CD8-positive, alpha-beta memory T cell (primary cell): ENCODE measurements around the gene BICC1. TPM values are rescaled to one million over a fixed set of nuclear protein-coding genes. Genes with fewer than 3 reads are reported as not detected.

Experiments
- CTCF ChIA-PET: fragments of 350-600 bp; sonication (Branson Sonifier 250); formaldehyde crosslinking; loops from one replicate; lab custom pipeline; 2021; ENCODE audit warnings: antibody characterized with exemption; lab: Charles Lee
- POLR2A ChIA-PET: fragments of 350-600 bp; sonication (Branson Sonifier 250); formaldehyde crosslinking; loops from one replicate; lab custom pipeline; 2021; ENCODE audit warnings: antibody characterized with exemption; lab: Charles Lee
- DNase-seq, 5 donors: peaks; one replicate each; pipeline versions ENCODE4 v3.0.0 to v3.0.0-alpha.2; 2020 to 2022; ENCODE audit warnings: mixed read lengths in 1 of 5
- H3K27ac ChIP-seq: one replicate; pipeline ENCODE4 v1.7.0; 2013; ENCODE audit warnings: low read depth, mild to moderate bottlenecking, low read length, moderate library complexity
- H3K27me3 ChIP-seq: 2 replicates; pipeline ENCODE4 v1.7.0; 2013; ENCODE audit warnings: low read length, mild to moderate bottlenecking; ENCODE audit not compliant: insufficient read depth, poor library complexity, severe bottlenecking
- H3K36me3 ChIP-seq: 2 replicates; pipeline ENCODE4 v1.7.0; 2013; ENCODE audit warnings: mild to moderate bottlenecking, low read length, moderate library complexity; ENCODE audit not compliant: insufficient read depth
- H3K4me1 ChIP-seq: 2 replicates; pipeline ENCODE4 v1.7.0; 2013; ENCODE audit warnings: mild to moderate bottlenecking, low read length, moderate library complexity; ENCODE audit not compliant: insufficient read depth
- H3K4me3 ChIP-seq: 2 replicates; pipeline ENCODE4 v1.7.0; 2013; ENCODE audit warnings: mild to moderate bottlenecking, low read length
- H3K9me3 ChIP-seq: 2 replicates; pipeline ENCODE4 v1.7.0; 2013; ENCODE audit warnings: mild to moderate bottlenecking, low read length
- H3K27ac Mint-ChIP-seq, 8 donors: one replicate each; pipeline ENCODE4 v1.8.0; 2020 to 2021; ENCODE audit warnings: mixed read lengths in 8 of 8, mild to moderate bottlenecking in 6 of 8, inconsistent platforms in 3 of 8, moderate library complexity in 3 of 8
- H3K27me3 Mint-ChIP-seq, 2 donors: one replicate each; pipeline ENCODE4 v1.8.0; 2020 to 2021; ENCODE audit warnings: mixed read lengths in 2 of 2, mild to moderate bottlenecking in 1 of 2, moderate library complexity in 1 of 2
- H3K36me3 Mint-ChIP-seq, 3 donors: one replicate each; pipeline ENCODE4 v1.8.0; 2020 to 2021; ENCODE audit warnings: mixed read lengths in 3 of 3, inconsistent platforms in 1 of 3, mild to moderate bottlenecking in 1 of 3
- H3K4me1 Mint-ChIP-seq, 3 donors: one replicate each; pipeline ENCODE4 v1.8.0; 2020 to 2021; ENCODE audit warnings: mixed read lengths in 3 of 3, inconsistent platforms in 1 of 3, mild to moderate bottlenecking in 1 of 3
- H3K4me3 Mint-ChIP-seq, 7 donors: one replicate each; pipeline ENCODE4 v1.8.0; 2020 to 2021; ENCODE audit warnings: mixed read lengths in 7 of 7, mild to moderate bottlenecking in 6 of 7, moderate library complexity in 4 of 7, inconsistent platforms in 2 of 7
- H3K9me3 Mint-ChIP-seq, 5 donors: one replicate each; pipeline ENCODE4 v1.8.0; 2020 to 2022; ENCODE audit warnings: mixed read lengths in 5 of 5, mild to moderate bottlenecking in 3 of 5, moderate library complexity in 2 of 5, inconsistent platforms in 1 of 5
- polyA plus RNA-seq: library from polyadenylated mRNA; unstranded; fragments of 300-500 nt; fragmentation: Illumina TruSeq; gene quantifications from one replicate; pipeline ENCODE4 v1.2.3, GENCODE V29; 2021
- total RNA-seq, 2 experiments: library from RNA; stranded (reverse); gene quantifications; one replicate each; pipeline ENCODE4 v1.2.3, GENCODE V29; 2021

BICC1 gene
- total and polyA plus RNA-seq, 3 experiments from 2014 or later = not detected

- no peak overlapping the region for H3K4me3 Mint-ChIP-seq
- Histone ChIP-seq H3K27me3 (no peaks in the 10 kb centered on the region), H3K4me1 (no peaks in the 10 kb centered on the region), H3K36me3 (no peaks in the 10 kb centered on the region), H3K4me3 (no peak overlapping the region), H3K27ac (no peak overlapping the region), H3K9me3 (no peaks in the 10 kb centered on the region)
- no peaks in the 10 kb centered on the region for H3K36me3 Mint-ChIP-seq
- H3K9me3 Mint-ChIP-seq = no peaks in the 10 kb centered on the region
- ChIA-PET CTCF (no interaction called here), POLR2A (no interaction called here)
- H3K4me1 Mint-ChIP-seq = no peaks in the 10 kb centered on the region
- H3K27ac Mint-ChIP-seq = no peak overlapping the region
- DNase-seq = no peak
- peaks cover 0 to 3% of the 10 kb centered on the region in 2 donors for H3K27me3 Mint-ChIP-seq
Measured at GRCh38 chr10:58796824-58797223, 284.2 kb downstream of the BICC1 start.

- peaks cover 1 to 2% of the 10 kb centered on the region in 2 donors for H3K27me3 Mint-ChIP-seq
- Histone ChIP-seq H3K27ac (no peak overlapping the region), H3K4me1 (no peaks in the 10 kb centered on the region), H3K9me3 (no peaks in the 10 kb centered on the region), H3K36me3 (no peaks in the 10 kb centered on the region), H3K27me3 (no peaks in the 10 kb centered on the region), H3K4me3 (no peak overlapping the region)
- no peak overlapping the region for H3K27ac Mint-ChIP-seq
- no peaks in the 10 kb centered on the region for H3K36me3 Mint-ChIP-seq
- no peak overlapping the region for H3K4me3 Mint-ChIP-seq
- POLR2A ChIA-PET = no interaction called here
- CTCF ChIA-PET = no interaction called here
- no peak for DNase-seq
- H3K9me3 Mint-ChIP-seq = no peaks in the 10 kb centered on the region
- H3K4me1 Mint-ChIP-seq = no peaks in the 10 kb centered on the region
Measured at GRCh38 chr10:58797356-58797755, 284.7 kb downstream of the BICC1 start.

GRCh38 chr10:58802047-58802446 lies 289.4 kb downstream of the BICC1 start:
- H3K27ac ChIP-seq = no peak overlapping the region
- no peak overlapping the region for H3K4me3 ChIP-seq
- POLR2A ChIA-PET = no interaction called here
- no peaks in the 10 kb centered on the region for H3K4me1 ChIP-seq
- no peaks in the 10 kb centered on the region for H3K4me1 Mint-ChIP-seq
- no peaks in the 10 kb centered on the region for H3K9me3 Mint-ChIP-seq
- no peaks in the 10 kb centered on the region for H3K36me3 ChIP-seq
- CTCF ChIA-PET = no interaction called here
- H3K27me3 Mint-ChIP-seq = peaks cover 0 to 3% of the 10 kb centered on the region in 2 donors
- H3K27ac Mint-ChIP-seq = no peak overlapping the region
- H3K9me3 ChIP-seq = no peaks in the 10 kb centered on the region
- no peaks in the 10 kb centered on the region for H3K27me3 ChIP-seq
- H3K4me3 Mint-ChIP-seq = no peak overlapping the region
- H3K36me3 Mint-ChIP-seq = no peaks in the 10 kb centered on the region
- no peak for DNase-seq

- Histone ChIP-seq H3K27ac (no peak overlapping the region), H3K36me3 (no peaks in the 10 kb centered on the region), H3K27me3 (no peaks in the 10 kb centered on the region), H3K4me3 (no peak overlapping the region), H3K9me3 (no peaks in the 10 kb centered on the region), H3K4me1 (no peaks in the 10 kb centered on the region)
- H3K4me1 Mint-ChIP-seq = no peaks in the 10 kb centered on the region
- H3K27ac Mint-ChIP-seq = no peak overlapping the region
- no peaks in the 10 kb centered on the region for H3K9me3 Mint-ChIP-seq
- DNase-seq = no peak
- H3K27me3 Mint-ChIP-seq = peaks cover 0 to 3% of the 10 kb centered on the region in 2 donors
- H3K4me3 Mint-ChIP-seq = no peak overlapping the region
- CTCF ChIA-PET = no interaction called here
- POLR2A ChIA-PET = no interaction called here
- no peaks in the 10 kb centered on the region for H3K36me3 Mint-ChIP-seq
Measured at GRCh38 chr10:58806323-58806722, 293.7 kb downstream of the BICC1 start.

- H3K9me3 ChIP-seq = no peaks in the 10 kb centered on the region
- no peaks in the 10 kb centered on the region for H3K36me3 ChIP-seq
- H3K27ac ChIP-seq = no peak overlapping the region
- ChIA-PET POLR2A (no interaction called here), CTCF (no interaction called here)
- peaks cover 0 to 3% of the 10 kb centered on the region in 2 donors for H3K27me3 Mint-ChIP-seq
- no peak overlapping the region for H3K4me3 Mint-ChIP-seq
- no peaks in the 10 kb centered on the region for H3K4me1 Mint-ChIP-seq
- no peak overlapping the region for H3K4me3 ChIP-seq
- no peaks in the 10 kb centered on the region for H3K4me1 ChIP-seq
- no peak overlapping the region for H3K27ac Mint-ChIP-seq
- H3K27me3 ChIP-seq = no peaks in the 10 kb centered on the region
- H3K36me3 Mint-ChIP-seq = no peaks in the 10 kb centered on the region
- peaks cover 0 to under 1% (median 0%) of the 10 kb centered on the region in 5 donors for H3K9me3 Mint-ChIP-seq
- DNase-seq = no peak
Measured at GRCh38 chr10:58806970-58807628, 294.4 kb downstream of the BICC1 start.

DNA sequence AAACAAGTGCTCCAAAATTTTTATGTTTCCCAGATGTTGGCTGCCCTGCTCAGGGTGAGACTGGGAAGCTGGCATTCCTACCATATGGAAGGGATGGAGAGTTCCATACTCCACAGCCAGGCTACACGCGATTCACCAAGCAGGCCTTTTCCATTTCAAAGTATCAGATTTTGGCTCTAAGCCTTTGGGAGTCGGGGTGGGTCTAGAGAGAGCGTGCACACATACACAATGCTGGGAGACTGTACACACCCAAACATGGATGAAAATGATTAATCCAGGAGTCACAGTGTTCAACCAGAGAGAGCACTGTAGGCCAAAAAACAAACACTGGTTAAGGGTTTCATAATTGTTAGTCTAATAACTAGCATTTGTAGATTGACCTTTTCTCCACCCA lies 295.0 kb downstream of the BICC1 start:
- H3K9me3 ChIP-seq = no peaks in the 10 kb centered on the region
- no peaks in the 10 kb centered on the region for H3K27me3 ChIP-seq
- Mint-ChIP-seq H3K4me1 (no peaks in the 10 kb centered on the region), H3K36me3 (no peaks in the 10 kb centered on the region), H3K27ac (no peak overlapping the region), H3K9me3 (peaks cover 0 to 2% (median 0%) of the 10 kb centered on the region in 5 donors), H3K4me3 (no peak overlapping the region), H3K27me3 (no peaks in the 10 kb centered on the region)
- DNase-seq = no peak
- no peak overlapping the region for H3K27ac ChIP-seq
- H3K4me3 ChIP-seq = no peak overlapping the region
- H3K4me1 ChIP-seq = no peaks in the 10 kb centered on the region
- CTCF ChIA-PET = no interaction called here
- H3K36me3 ChIP-seq = no peaks in the 10 kb centered on the region
- POLR2A ChIA-PET = no interaction called here

DNA sequence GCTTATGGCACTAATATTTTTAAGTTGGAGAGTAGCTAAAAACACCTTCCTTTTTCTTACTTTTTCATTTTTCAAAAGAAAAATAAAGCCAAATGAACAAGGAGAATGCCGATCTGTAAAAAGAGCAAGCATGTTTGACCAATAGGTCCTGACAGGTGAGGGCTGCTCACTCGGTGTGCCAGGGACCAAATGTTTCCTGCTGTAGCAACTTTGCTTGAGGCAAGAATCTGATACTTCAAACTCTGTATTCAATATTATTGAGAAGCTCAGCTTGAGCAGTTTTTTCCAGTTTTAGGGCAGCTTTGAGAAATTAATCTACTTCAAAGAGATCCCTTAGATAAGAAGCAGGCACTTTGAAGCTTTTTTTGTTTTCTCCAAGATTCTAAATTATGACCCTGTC lies 298.1 kb downstream of the BICC1 start:
- DNase-seq = no peak
- no peak overlapping the region for H3K4me3 Mint-ChIP-seq
- H3K9me3 ChIP-seq = no peaks in the 10 kb centered on the region
- ChIA-PET CTCF (no interaction called here), POLR2A (no interaction called here)
- no peaks in the 10 kb centered on the region for H3K27me3 ChIP-seq
- no peaks in the 10 kb centered on the region for H3K27me3 Mint-ChIP-seq
- H3K4me1 Mint-ChIP-seq = no peaks in the 10 kb centered on the region
- H3K4me3 ChIP-seq = no peak overlapping the region
- H3K9me3 Mint-ChIP-seq = peaks cover 0 to 2% (median 0%) of the 10 kb centered on the region in 5 donors
- H3K36me3 ChIP-seq = no peaks in the 10 kb centered on the region
- H3K4me1 ChIP-seq = no peaks in the 10 kb centered on the region
- no peaks in the 10 kb centered on the region for H3K36me3 Mint-ChIP-seq
- H3K27ac ChIP-seq = no peak overlapping the region
- no peak overlapping the region for H3K27ac Mint-ChIP-seq

DNA sequence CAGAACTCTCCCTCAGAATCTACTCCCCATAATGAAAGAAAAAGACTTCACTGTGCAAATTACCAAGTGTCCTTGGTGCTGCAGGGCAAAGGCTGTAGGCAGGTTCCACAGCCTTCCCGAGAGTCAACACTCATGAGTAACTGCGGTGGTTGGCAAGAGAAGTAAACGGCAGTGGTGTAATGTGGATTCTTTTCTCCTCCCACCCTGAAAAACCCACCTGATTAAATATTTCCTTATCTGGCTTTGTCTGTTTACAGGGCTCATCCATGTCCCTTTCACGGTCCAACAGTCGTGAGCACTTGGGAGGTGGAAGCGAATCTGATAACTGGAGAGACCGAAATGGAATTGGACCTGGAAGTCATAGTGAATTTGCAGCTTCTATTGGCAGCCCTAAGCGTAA lies 300.9 kb downstream of the BICC1 start:
- no peak for DNase-seq
- no peaks in the 10 kb centered on the region for H3K27me3 Mint-ChIP-seq
- no peak overlapping the region for H3K27ac Mint-ChIP-seq
- CTCF ChIA-PET = no interaction called here
- Histone ChIP-seq H3K4me1 (no peaks in the 10 kb centered on the region), H3K4me3 (no peak overlapping the region), H3K9me3 (no peaks in the 10 kb centered on the region), H3K36me3 (no peaks in the 10 kb centered on the region), H3K27ac (no peak overlapping the region), H3K27me3 (no peaks in the 10 kb centered on the region)
- POLR2A ChIA-PET = no interaction called here
- no peak overlapping the region for H3K4me3 Mint-ChIP-seq
- no peaks in the 10 kb centered on the region for H3K4me1 Mint-ChIP-seq
- no peaks in the 10 kb centered on the region for H3K36me3 Mint-ChIP-seq
- H3K9me3 Mint-ChIP-seq = peaks cover 0 to 2% (median 0%) of the 10 kb centered on the region in 5 donors
